Peyer's patch (tissue), 4 donors: ENCODE measurements around the gene PRKCG.

Experiments used
- CTCF ChIP-seq, 6 experiments: fragments of 450-650 bp in 4 of 6; fragments of 200-600 bp in 2 of 6; sonication (generic) in 1 of 6; IDR thresholded peaks; one replicate each; pipeline ENCODE4 v1.5.1; 2017 to 2019; ENCODE audit warnings: antibody characterized with exemption in 6 of 6, mild to moderate bottlenecking in 3 of 6, moderate library complexity in 1 of 6
- POLR2A ChIP-seq, 2 donors: fragments of 450-650 bp; IDR thresholded peaks; one replicate each; pipeline ENCODE4 v1.5.1; 2017; ENCODE audit warnings: antibody characterized with exemption in 2 of 2, mild to moderate bottlenecking in 2 of 2, moderate library complexity in 2 of 2

GRCh38 chr19:53908106-53908934 lies 26.3 kb downstream of the PRKCG start:
- TF ChIP-seq CTCF (IDR thresholded peaks at IDR 0.05) (no peak), POLR2A (IDR thresholded peaks at IDR 0.05) (no peak)
